HG03457 (cell line): ENCODE data around the gene PPTC7.
"Not testable (repeated sequence)": the region's sequence is repeated elsewhere in the genome, so short reads cannot be mapped to it uniquely, and the experiment has no call there.

Experiments used
- ATAC-seq: cut with Tn5 transposase; IDR thresholded peaks from one replicate; pipeline ENCODE4 v1.9.1; 2021; ENCODE audit warnings: moderate number of reproducible peaks; ENCODE audit not compliant: unreplicated experiment

PPTC7 gene

GRCh38 chr12:110562386-110562785, 20.7 kb downstream of the PPTC7 start:
- ATAC-seq, result not testable (repeated sequence)

- no peak for ATAC-seq
Observed at GRCh38 chr12:110561471-110562201, 21.5 kb downstream of the PPTC7 start.

- no peak for ATAC-seq
Observed at GRCh38 chr12:110560946-110561345, 22.2 kb downstream of the PPTC7 start.

- no peak for ATAC-seq
Observed at GRCh38 chr12:110560048-110560447, 23.1 kb downstream of the PPTC7 start.

- not testable (repeated sequence) for ATAC-seq
Observed at GRCh38 chr12:110558945-110559344, 24.2 kb downstream of the PPTC7 start.

- ATAC-seq, result no peak
Observed at GRCh38 chr12:110557300-110557699, 25.8 kb downstream of the PPTC7 start.

- ATAC-seq, result no peak
Observed at GRCh38 chr12:110556705-110557104, 26.4 kb downstream of the PPTC7 start.

GRCh38 chr12:110555577-110556406, 27.3 kb downstream of the PPTC7 start:
- no peak for ATAC-seq

- ATAC-seq, result no peak
Observed at GRCh38 chr12:110554184-110554583, 28.9 kb downstream of the PPTC7 start.

GRCh38 chr12:110550981-110551380, 32.1 kb downstream of the PPTC7 start:
- ATAC-seq, result no peak

GRCh38 chr12:110549716-110550115, 33.4 kb downstream of the PPTC7 start:
- no peak for ATAC-seq

GRCh38 chr12:110548678-110549077, 34.4 kb downstream of the PPTC7 start:
- ATAC-seq, result no peak

GRCh38 chr12:110547090-110547489, 36.0 kb downstream of the PPTC7 start:
- ATAC-seq, result no peak

- ATAC-seq, result no peak
Observed at GRCh38 chr12:110546339-110546738, 36.8 kb downstream of the PPTC7 start.

- no peak for ATAC-seq
Observed at GRCh38 chr12:110545812-110546211, 37.3 kb downstream of the PPTC7 start.

GRCh38 chr12:110545259-110545658, 37.9 kb downstream of the PPTC7 start:
- ATAC-seq, result not testable (repeated sequence)

GRCh38 chr12:110543965-110544364, 39.2 kb downstream of the PPTC7 start:
- ATAC-seq, result no peak

GRCh38 chr12:110543252-110543959, 39.7 kb downstream of the PPTC7 start:
- ATAC-seq, result no peak

- no peak for ATAC-seq
Observed at GRCh38 chr12:110540048-110540447, 43.1 kb downstream of the PPTC7 start.

GRCh38 chr12:110538869-110539622, 44.1 kb downstream of the PPTC7 start:
- ATAC-seq, result no peak
